ENCODE measurements around the gene SLC22A2. TPM values are rescaled to one million over a fixed set of nuclear protein-coding genes. Genes with fewer than 3 reads are reported as not detected.

SLC22A2 gene
- total RNA-seq, 2 donors from 2014 or later: not detected

DNA sequence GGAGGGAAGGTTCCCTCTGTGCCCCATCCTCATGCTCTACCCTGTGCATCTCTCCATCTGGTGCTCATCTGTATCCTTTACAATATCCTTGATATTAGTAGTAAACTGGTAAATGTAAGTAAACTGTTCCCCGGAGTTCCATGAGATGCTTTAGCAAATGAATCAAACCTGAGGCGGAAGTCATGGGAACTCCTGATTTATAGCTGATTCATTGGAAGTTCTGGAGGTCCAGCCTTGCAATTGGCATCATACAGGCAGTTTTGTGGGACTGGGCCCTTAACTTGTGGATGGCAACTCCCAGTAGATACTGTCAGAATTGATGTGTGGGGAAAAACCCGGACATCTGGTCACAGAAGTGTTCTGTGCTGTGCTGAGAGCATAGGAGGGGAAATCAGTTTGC lies 11.2 kb upstream of the SLC22A2 start:
- Histone ChIP-seq H3K9me3 (no peaks in the 10 kb centered on the region), H3K4me1 (replicated peaks) (no peaks in the 10 kb centered on the region), H3K27me3 (replicated peaks; ENCODE audit: insufficient read depth) (no peaks in the 10 kb centered on the region), H3K4me3 (no peak overlapping the region), H3K36me3 (no peaks in the 10 kb centered on the region), H3K27ac (no peak overlapping the region)
- DNase-seq (ENCODE audit: low spot score): no peak
- intact Hi-C loops (cut with DNase I): no loop called here
- TF ChIP-seq CTCF (IDR thresholded peaks at IDR 0.05) (no peak), POLR2A (IDR thresholded peaks at IDR 0.05) (no peak), POLR2AphosphoS5 (IDR thresholded peaks at IDR 0.05) (no peak)
- whole genome bisulfite sequencing: 94% methylated on average over 3 of the region's 3 CpGs

DNA sequence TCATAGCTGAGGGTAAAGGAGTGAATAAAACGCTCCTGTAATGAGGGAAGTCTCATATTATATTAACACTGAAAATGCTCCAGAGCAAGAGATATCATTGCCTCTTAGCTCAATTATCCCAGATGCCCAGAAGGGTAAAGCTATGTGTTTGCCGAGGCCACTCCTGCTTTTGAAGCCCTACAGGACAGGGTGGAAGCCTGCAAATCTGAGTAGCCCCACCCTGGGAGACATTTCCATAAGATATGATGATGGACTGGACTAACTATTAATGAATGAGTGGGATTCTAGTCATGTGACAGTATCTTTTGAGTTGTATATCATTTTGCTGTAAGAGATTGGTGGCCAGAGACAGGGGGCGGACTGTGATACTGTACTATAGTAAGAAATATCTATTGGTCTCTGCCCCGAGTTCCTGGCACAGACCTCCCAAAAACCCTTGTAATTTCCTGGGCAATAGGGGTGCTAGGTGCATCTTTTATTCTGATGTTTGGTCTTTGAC lies 10.5 kb upstream of the SLC22A2 start:
- no peaks in the 10 kb centered on the region for H3K4me1 ChIP-seq (replicated peaks)
- no peak overlapping the region for H3K27ac ChIP-seq
- intact Hi-C loops (cut with DNase I): no loop called here
- H3K36me3 ChIP-seq: no peaks in the 10 kb centered on the region
- no peak for DNase-seq (ENCODE audit: low spot score)
- 72% methylated on average over 4 of the region's 4 CpGs for WGBS
- H3K4me3 ChIP-seq: no peak overlapping the region
- H3K27me3 ChIP-seq (replicated peaks; ENCODE audit: insufficient read depth): no peaks in the 10 kb centered on the region
- no peak for TF ChIP-seq POLR2A (IDR thresholded peaks at IDR 0.05)
- TF ChIP-seq POLR2AphosphoS5 (IDR thresholded peaks at IDR 0.05): no peak
- TF ChIP-seq CTCF (IDR thresholded peaks at IDR 0.05): no peak
- no peaks in the 10 kb centered on the region for H3K9me3 ChIP-seq

DNA sequence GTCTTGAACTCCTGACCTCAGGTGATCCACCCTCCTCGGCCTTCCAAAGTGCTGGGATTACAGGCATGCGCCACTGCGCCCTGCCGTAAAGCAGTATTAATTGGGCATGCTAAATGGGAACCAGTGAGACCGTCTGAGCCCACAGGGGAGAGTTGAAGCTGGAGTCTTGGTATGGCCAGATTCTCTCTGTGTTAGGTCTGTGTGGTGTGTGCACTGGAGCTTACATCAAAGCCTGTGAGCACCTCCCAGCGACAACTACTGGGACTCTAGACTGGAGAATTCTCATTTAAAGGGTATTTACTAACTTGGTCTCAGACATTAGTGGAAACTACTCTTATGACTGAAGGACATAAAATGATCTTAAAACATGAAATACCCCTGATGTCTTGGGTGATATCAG lies 8.5 kb upstream of the SLC22A2 start:
- 84% methylated on average over 6 of the region's 6 CpGs for WGBS
- H3K36me3 ChIP-seq: no peaks in the 10 kb centered on the region
- no peak overlapping the region for H3K4me3 ChIP-seq
- DNase-seq (ENCODE audit: low spot score): no peak
- H3K9me3 ChIP-seq: no peaks in the 10 kb centered on the region
- H3K27ac ChIP-seq: no peak overlapping the region
- TF ChIP-seq CTCF (IDR thresholded peaks at IDR 0.05) (no peak), POLR2AphosphoS5 (IDR thresholded peaks at IDR 0.05) (no peak), POLR2A (IDR thresholded peaks at IDR 0.05) (no peak)
- intact Hi-C loops (cut with DNase I): no loop called here
- H3K27me3 ChIP-seq (replicated peaks; ENCODE audit: insufficient read depth): no peaks in the 10 kb centered on the region
- H3K4me1 ChIP-seq (replicated peaks): no peaks in the 10 kb centered on the region

DNA sequence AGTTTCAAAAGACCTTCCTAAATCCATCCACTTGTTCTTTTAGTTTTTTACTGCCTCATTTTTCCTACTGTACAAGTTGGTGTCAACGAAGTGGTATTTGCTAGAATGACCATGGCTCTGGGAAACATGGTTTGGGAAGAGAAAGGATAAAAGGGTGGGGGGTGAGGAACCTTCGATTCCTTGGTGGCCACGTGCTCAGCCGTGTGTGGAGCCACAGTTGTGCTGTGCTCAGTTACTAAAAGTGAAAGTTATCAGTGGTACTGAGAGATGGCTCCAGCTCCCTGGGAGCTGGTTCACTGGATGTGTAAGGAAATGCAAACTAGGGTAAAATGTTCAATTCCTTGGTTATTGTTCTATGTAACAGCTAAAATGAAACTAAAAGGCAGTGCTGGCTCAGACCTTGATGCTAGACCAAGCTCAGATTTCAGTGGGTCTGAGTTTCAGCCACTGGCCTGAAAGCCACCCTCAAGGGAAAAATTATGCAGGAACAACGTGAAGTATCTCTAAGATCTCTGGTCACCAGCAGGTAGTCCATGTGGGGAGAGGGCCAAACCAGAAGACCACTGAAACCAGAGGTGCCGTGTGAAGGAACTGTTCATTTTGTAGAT lies 7.4 kb upstream of the SLC22A2 start:
- WGBS: 72% methylated on average over 6 of the region's 6 CpGs
- Histone ChIP-seq H3K27me3 (replicated peaks; ENCODE audit: insufficient read depth) (no peaks in the 10 kb centered on the region), H3K4me3 (no peak overlapping the region), H3K9me3 (no peaks in the 10 kb centered on the region), H3K36me3 (no peaks in the 10 kb centered on the region), H3K27ac (no peak overlapping the region), H3K4me1 (replicated peaks) (no peaks in the 10 kb centered on the region)
- TF ChIP-seq POLR2AphosphoS5 (IDR thresholded peaks at IDR 0.05) (no peak), POLR2A (IDR thresholded peaks at IDR 0.05) (no peak), CTCF (IDR thresholded peaks at IDR 0.05) (no peak)
- no peak for DNase-seq (ENCODE audit: low spot score)
- intact Hi-C loops (cut with DNase I): no loop called here

- WGBS: 90% methylated on average over 7 of the region's 7 CpGs
- H3K36me3 ChIP-seq: no peaks in the 10 kb centered on the region
- intact Hi-C loops (cut with DNase I): no loop called here
Measured at GRCh38 chr6:160264061-160264612, 5.5 kb upstream of the SLC22A2 start.

More at GRCh38 chr6:160264061-160264612, 5.5 kb upstream of the SLC22A2 start:
- no peak overlapping the region for H3K4me3 ChIP-seq
- H3K27ac ChIP-seq: no peak overlapping the region
- H3K4me1 ChIP-seq (replicated peaks): no peaks in the 10 kb centered on the region
- H3K9me3 ChIP-seq: no peaks in the 10 kb centered on the region
- TF ChIP-seq POLR2AphosphoS5 (IDR thresholded peaks at IDR 0.05) (no peak), POLR2A (IDR thresholded peaks at IDR 0.05) (no peak), CTCF (IDR thresholded peaks at IDR 0.05) (no peak)
- no peaks in the 10 kb centered on the region for H3K27me3 ChIP-seq (replicated peaks; ENCODE audit: insufficient read depth)
- no peak for DNase-seq (ENCODE audit: low spot score)
